GM12801 (cell line): ENCODE results near the gene VIP.

Experiments used
- CTCF ChIP-seq: IDR thresholded peaks from one replicate; pipeline ENCODE4 v1.5.1; 2011; ENCODE audit warnings: control low read depth; ENCODE audit not compliant: insufficient read length; ENCODE audit errors: extremely low read depth

The VIP gene

GRCh38 chr6:152723398-152723797, 27.2 kb upstream of the VIP start:
- TF ChIP-seq CTCF: no peak

- TF ChIP-seq CTCF: no peak
Observed at GRCh38 chr6:152726313-152726712, 24.3 kb upstream of the VIP start.

- TF ChIP-seq CTCF: no peak
Observed at GRCh38 chr6:152727507-152727906, 23.1 kb upstream of the VIP start.

DNA sequence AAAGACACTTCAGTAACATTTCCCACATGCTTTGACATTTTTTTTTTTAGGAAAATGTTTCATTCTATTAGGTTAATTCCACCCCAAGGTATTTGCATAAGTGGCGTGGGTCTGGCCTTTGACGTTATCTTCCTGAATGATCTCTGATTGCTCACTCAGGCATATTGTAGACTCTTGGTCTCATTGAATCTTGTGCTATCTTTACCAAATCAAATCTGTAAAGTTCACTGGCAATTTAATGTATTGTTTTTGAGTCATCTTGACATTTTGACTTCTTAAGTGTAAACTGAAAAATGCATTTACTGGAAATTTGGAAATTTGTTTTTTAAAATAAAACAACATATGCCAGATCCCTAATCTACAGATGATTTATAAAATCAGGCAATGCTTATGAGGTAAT, 16.0 kb upstream of the VIP start:
- TF ChIP-seq CTCF: no peak

DNA sequence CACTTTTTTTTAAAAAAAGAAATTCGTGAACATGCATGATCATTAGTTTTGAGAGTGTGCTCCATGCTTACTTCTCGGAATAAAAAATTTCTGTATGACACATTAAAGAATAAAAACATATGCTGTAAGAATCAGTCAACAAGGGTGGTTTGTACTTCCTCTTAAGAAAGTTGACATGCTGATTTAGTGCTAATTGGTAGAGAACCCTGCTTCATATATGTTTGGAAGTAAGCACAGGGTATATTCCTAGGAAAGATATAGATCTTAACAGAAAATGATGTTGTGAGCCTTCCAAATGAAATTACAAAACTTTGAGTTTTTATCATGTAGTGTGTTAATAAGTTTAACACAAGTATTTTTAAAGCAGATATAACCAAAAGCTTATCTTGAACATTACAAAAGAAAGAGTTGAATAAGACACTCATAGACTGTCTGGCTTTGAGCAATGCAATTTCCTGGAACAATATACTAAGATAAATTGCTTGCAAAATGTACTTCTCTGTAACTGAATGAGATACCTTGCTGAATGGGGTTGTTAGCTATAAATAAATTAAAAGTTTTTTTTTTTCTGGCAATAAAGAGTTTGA, 13.8 kb upstream of the VIP start:
- no peak for TF ChIP-seq CTCF

DNA sequence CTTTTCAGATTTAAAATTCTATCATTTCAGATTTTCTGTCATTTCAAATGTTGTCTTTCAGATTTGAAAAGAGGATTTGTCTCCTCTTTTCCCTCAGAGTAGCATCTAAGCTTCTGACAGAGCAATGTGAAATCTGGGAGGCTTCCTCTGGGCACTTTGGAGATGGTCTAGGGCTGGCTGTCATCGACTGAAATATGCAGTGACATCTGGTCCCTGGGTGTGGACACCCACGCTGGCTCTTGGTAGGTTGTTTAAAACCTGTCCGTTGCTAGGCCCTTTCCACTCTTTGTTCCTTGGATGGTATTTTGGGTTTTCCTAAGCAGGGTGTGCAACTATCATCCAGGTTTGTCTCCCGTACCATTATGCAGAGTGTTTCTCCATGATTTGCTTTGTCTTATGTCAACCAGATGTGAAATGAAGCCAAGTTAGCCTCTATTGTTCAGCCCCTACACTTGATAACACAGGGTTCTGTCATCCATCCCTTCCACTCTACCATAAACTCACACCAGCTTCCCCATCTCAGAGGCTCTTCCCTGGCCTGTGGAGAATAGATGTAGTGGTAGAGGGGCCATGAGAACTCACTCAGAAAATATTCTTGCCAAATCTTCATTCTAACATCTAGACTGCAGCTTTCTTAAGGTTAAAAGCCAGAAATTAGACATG, 5.0 kb upstream of the VIP start:
- no peak for TF ChIP-seq CTCF

DNA sequence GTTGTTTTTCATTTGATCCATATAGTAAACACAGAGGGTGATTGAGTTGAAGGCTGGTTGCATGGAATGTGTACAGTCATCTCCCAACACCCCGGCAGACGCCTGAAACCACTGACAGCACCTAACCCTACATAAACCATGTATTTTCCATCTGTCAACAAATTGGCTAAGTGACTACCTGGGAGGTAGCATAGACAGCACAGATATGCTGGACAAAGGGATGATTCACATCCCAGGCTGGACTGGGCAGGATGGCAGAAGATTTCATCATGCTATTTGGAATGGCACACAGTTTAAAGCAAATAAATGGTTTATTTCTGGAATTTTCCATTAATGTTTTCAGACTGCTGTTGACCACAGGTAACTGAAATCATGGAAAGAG, 4.4 kb upstream of the VIP start:
- no peak for TF ChIP-seq CTCF
